ENCODE results near the gene TTC12.
A peak's percentile ranks its signal among the peaks of the same experiment; 100 is the strongest.
"Not testable (repeated sequence)": the region's sequence is repeated elsewhere in the genome, so short reads cannot be mapped to it uniquely, and the experiment has no call there.

The TTC12 gene

DNA sequence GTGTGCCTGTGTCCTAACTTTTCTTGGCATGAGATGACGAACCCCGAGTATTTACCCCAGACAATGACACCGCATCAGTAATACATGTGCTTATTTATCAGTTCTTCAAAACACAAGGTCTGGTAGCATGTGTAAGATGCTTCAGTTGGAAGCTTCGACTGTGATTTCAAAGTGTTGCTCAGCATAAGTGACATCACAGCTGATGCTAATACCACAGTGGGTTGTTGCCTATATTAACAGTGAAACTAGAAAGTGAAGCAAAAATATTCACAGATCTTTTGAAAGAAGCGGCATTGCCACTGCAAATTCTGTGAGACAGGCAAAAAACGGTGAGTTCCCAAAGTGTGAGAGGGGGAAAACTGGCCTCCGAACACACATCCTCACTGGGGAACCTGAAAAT lies 18.4 kb upstream of the TTC12 start:
- H3K27me3 Mint-ChIP-seq, result peaks cover 4% of the 10 kb centered on the region
- no peaks in the 10 kb centered on the region for H3K4me1 Mint-ChIP-seq
- H3K36me3 Mint-ChIP-seq, result no peaks in the 10 kb centered on the region
- CTCF ChIA-PET, result interaction anchor here (0.8 to 1.2 kb wide), 2 partner anchors 8 to 9 kb away, joined by 3 read pairs; no protein-coding TSS in a partner anchor
- no peaks in the 10 kb centered on the region for H3K9me3 Mint-ChIP-seq
- no peak overlapping the region for H3K27ac Mint-ChIP-seq
- no peak for DNase-seq
- H3K4me3 Mint-ChIP-seq, result no peak overlapping the region

DNA sequence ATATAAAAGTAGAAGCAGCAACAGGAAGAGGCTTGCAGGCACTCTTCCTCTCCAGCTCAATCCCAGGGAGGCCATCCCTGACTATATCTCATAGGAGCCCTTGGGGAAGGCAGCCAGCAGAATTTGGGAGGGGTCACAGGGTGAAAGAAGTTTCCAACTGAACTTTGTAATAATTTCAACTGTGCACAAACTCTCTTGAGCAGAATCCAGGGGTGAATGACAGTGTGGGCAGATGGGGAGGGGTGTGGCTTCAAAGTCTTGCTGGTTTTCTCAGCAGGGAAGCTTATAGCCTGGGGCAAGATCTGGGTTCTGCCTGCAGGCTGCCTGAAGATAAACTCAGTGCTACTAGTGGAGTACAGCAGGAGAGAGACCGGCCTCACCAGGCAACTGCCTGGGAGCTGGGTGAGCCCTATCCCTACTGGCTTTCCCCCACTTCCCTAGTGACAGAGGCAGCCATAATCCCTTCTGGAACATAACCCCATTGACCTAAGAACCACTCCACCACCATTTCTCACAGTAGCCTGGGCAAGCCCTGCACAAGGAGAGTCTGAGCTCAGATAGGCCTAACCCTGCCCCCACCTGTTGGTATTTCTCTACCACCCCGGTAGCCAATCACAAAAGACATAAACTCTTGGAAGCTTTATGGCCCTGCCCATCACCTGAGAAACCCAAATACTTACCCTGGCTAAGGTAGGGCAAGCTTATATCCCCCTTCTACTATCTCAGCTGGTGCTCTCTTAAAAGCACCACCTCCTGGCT lies 17.8 kb upstream of the TTC12 start:
- Mint-ChIP-seq H3K4me3 (no peak overlapping the region), H3K27ac (no peak overlapping the region), H3K9me3 (no peaks in the 10 kb centered on the region), H3K36me3 (no peaks in the 10 kb centered on the region), H3K4me1 (no peaks in the 10 kb centered on the region), H3K27me3 (peaks cover 4% of the 10 kb centered on the region)
- no peak for DNase-seq
- CTCF ChIA-PET, result interaction anchor here (0.8 to 1.2 kb wide), 2 partner anchors 8 to 9 kb away, joined by 3 read pairs; no protein-coding TSS in a partner anchor

DNA sequence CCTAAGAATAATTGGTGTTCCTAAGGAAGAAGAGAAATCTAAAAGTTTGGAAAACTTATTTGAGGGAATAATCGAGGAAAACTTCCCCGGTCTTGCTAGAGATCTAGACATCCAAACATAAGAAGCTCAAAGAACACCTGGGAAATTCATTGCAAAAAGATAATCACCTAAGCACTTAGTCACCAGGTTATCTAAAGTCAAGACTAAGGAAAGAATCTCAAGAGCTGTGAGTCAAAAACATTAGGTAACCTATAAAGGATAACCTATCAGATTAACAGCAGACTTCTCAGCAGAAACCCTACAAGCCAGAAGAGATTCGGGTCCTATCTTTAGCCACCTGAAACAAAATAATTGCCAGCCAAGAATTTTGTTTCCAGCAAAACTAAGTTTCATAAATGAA lies 15.9 kb upstream of the TTC12 start:
- not testable (repeated sequence) for H3K4me1 Mint-ChIP-seq, H3K4me3 Mint-ChIP-seq, H3K27ac Mint-ChIP-seq, H3K9me3 Mint-ChIP-seq, H3K27me3 Mint-ChIP-seq, DNase-seq, H3K36me3 Mint-ChIP-seq
- CTCF ChIA-PET, result interaction anchor here (1.9 kb wide), 1 partner anchor 9 kb away, joined by 5 read pairs; no protein-coding TSS in a partner anchor

DNA sequence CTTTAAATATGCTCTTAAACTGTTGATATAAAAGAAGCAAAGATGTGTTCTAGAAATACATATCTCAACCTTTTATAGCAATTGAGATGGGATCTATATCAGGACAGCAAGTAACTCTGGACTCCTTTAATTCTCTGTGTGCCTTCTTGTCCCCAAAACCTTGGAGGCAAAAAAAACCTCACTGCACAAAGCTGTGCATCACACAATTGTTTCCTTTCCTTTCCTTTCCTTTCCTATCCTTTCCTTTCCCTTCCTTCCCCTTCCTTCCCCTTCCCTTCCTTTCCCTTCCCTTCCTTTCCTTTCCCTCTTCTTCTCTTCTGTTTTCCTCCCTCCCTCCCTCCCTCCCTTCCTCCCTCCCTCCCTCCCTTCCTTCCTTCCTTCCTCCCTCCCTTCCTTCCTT lies 9.5 kb upstream of the TTC12 start:
- no peak overlapping the region for H3K4me3 Mint-ChIP-seq

DNA sequence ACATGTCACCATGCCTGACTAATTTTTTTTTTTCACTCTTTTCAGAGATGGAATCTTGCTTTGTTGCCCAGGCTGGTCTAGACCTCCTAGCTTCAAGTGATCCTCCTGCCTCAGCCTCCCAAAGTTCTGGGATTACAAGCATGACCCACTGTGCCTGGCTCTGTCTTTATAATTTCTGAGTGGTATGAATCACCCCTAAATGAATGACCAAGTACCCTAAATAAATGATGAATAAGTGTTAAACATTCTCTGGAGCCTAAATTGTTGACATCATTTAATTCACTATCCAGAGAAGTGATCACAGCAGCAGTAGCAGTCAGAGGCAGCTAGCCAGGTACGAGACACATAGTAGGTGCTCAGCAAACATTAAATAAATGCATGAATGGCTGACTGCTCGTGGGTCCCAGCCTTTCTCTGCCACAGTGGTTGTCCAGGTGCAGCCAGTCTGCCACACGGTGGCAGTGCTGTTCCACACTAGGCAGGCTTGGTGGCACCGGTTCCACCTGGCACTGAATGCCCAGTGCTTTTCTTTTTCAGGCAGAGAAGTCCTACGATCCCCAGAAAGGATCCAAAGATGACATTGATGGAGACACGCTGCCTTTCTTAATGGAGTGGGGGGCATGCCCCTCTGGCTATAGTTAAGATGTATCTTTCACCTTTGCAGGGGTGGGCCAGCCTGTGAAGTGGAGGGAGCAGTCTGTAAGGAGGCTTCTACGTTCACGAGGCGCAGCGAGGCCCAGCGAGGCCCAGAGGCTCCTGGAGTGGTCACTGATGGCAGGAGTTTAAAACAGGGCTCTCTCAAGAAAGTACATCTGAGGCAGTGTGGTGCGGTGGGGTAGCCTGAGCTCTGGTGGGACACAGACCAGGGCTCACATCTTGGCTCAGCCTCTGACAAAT lies 8.7 kb upstream of the TTC12 start:
- H3K36me3 Mint-ChIP-seq, result no peaks in the 10 kb centered on the region
- CTCF ChIA-PET, result interaction anchor here (0.5 to 2.0 kb wide), 15 partner anchors 10 to 491 kb away, joined by 3 to 13 read pairs (median 3); no protein-coding TSS in a partner anchor
- H3K27ac Mint-ChIP-seq, result no peak overlapping the region
- no peaks in the 10 kb centered on the region for H3K4me1 Mint-ChIP-seq
- no peak overlapping the region for H3K4me3 Mint-ChIP-seq
- peak; percentile 81 for DNase-seq
- H3K9me3 Mint-ChIP-seq, result no peaks in the 10 kb centered on the region
- no peaks in the 10 kb centered on the region for H3K27me3 Mint-ChIP-seq

More for the DNA sequence above, 9.5 kb upstream of the TTC12 start:
- H3K4me1 Mint-ChIP-seq, result no peaks in the 10 kb centered on the region
- no peaks in the 10 kb centered on the region for H3K9me3 Mint-ChIP-seq
- H3K27me3 Mint-ChIP-seq, result peaks cover 2% of the 10 kb centered on the region
- no peak overlapping the region for H3K27ac Mint-ChIP-seq
- DNase-seq, result no peak
- H3K36me3 Mint-ChIP-seq, result no peaks in the 10 kb centered on the region
- CTCF ChIA-PET, result interaction anchor here (0.7 to 2.0 kb wide), 8 partner anchors 9 to 492 kb away, joined by 3 to 11 read pairs (median 4); no protein-coding TSS in a partner anchor

DNA sequence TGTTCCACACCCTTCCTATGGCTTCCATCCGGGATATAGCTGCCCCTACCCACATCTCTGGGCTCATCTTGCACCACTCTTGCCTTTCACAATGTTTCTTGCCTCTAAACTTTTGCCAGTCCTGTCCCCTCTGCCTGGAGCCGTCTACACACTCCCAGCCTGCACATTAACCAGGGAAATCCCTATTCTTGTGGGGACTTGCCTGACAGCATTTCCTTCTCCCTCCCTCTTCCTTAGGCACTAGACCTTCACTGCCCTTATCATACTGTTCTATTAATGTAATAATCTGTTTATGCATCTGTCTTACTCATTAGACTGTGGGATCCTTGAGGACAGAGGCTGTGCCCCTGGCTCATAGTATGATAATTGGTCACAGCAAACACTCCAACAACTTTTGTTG lies 5.8 kb upstream of the TTC12 start:
- Mint-ChIP-seq H3K4me1 (peaks cover 5% of the 10 kb centered on the region), H3K9me3 (no peaks in the 10 kb centered on the region), H3K36me3 (no peaks in the 10 kb centered on the region), H3K27ac (no peak overlapping the region), H3K27me3 (no peaks in the 10 kb centered on the region), H3K4me3 (no peak overlapping the region)
- no peak for DNase-seq
- CTCF ChIA-PET, result interaction anchor here (1.0 kb wide), 1 partner anchor 223 kb away, joined by 7 read pairs; no protein-coding TSS in a partner anchor

DNA sequence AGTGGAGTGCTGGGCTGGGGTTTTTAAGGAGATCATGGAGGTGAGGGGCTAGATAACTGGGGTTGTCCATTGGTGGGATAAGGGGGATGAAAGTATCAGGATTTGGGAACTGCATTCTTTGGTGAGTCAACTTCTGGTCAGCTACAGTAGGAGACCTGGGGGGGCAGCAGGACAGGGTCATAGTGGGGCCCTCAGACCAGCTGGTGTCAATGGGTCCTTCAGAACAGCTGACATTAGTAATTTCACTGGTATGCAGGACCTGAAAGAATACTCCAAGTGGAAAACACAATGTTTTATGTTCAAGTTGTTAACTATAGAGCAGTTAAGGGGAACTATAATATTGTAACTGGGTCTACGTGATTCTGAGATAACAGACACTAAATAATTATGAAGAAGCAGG lies 2.8 kb upstream of the TTC12 start:
- H3K36me3 Mint-ChIP-seq, result no peaks in the 10 kb centered on the region
- H3K27me3 Mint-ChIP-seq, result no peaks in the 10 kb centered on the region
- H3K9me3 Mint-ChIP-seq, result no peaks in the 10 kb centered on the region
- H3K4me1 Mint-ChIP-seq, result peaks cover 18% of the 10 kb centered on the region
- no peak overlapping the region for H3K27ac Mint-ChIP-seq
- no peak for DNase-seq
- no peak overlapping the region for H3K4me3 Mint-ChIP-seq
- CTCF ChIA-PET, result interaction anchor here (0.8 kb wide), 1 partner anchor 950 kb away, joined by 4 read pairs; no protein-coding TSS in a partner anchor

DNA sequence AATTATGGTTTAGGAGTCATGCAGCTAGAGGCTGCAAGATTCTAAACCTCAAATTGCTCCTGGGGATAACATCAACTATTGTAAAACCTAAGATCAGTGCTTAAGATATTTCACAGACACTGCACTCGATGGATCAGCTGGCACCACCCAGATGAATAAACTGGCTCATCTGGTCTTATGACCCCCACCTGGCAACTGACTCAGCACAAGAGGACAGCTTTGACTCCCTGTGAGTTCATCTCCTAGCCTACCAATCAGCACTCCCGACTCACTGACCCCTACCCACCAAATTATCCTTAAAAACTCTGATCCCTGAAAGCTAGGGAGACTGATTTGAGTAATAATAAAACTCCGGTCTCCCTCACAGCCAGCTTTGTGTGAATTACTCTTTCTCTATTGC lies 782 bp upstream of the TTC12 start:
- Mint-ChIP-seq H3K36me3 (peaks cover 10% of the 10 kb centered on the region), H3K27me3 (no peaks in the 10 kb centered on the region), H3K9me3 (no peaks in the 10 kb centered on the region), H3K4me3 (peak overlapping the region; percentile 73), H3K4me1 (peaks cover 18% of the 10 kb centered on the region), H3K27ac (peak overlapping the region; percentile 34)
- DNase-seq, result no peak
- CTCF ChIA-PET, result interaction anchor here (0.6 kb wide), 1 partner anchor 486 kb away, joined by 3 read pairs; no protein-coding TSS in a partner anchor

DNA sequence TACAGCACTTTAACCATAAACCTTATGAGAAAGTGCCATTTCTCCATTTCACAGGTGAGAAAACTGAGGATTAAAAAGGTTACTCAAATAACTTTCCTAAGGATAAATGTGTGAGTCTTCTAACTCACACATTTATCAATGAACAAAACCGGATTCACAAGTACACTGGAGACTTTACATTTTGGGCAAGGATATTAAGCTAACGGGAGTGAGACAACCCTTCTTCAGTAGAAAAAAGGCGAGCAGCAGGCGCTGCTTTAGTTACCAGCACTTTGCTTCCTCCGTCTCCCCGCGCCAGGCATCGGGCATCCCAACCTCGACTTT lies 356 bp upstream of the TTC12 start:
- Mint-ChIP-seq H3K9me3 (no peaks in the 10 kb centered on the region), H3K36me3 (peaks cover 10% of the 10 kb centered on the region), H3K27me3 (no peaks in the 10 kb centered on the region), H3K27ac (peak overlapping the region; percentile 34), H3K4me3 (peak overlapping the region; percentile 73), H3K4me1 (peaks cover 18% of the 10 kb centered on the region)
- CTCF ChIA-PET, result no interaction called here
- no peak for DNase-seq

DNA sequence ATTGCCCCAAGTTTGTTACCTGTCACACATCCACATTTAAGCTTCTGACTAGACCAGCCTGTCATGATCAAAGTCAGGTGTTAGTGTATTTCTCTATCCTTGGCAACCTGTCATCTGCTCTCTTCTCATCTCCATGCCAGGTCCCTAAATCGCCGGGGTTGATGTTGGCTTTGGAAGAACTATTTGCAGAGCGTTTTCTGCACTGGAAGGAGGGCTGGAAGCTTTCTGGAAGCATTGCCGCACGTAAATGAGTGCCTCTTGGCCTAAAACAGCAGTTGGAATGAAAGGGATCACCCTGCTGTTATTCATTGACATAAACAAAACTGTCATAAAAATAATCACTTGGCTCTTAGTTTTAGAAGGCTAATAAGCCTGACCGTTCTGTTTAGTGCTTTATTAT lies 1.4 kb downstream of the TTC12 start:
- no peak for DNase-seq
- Mint-ChIP-seq H3K27ac (no peak overlapping the region), H3K4me1 (peaks cover 18% of the 10 kb centered on the region), H3K4me3 (peak overlapping the region; percentile 73), H3K27me3 (no peaks in the 10 kb centered on the region), H3K36me3 (peaks cover 10% of the 10 kb centered on the region), H3K9me3 (no peaks in the 10 kb centered on the region)
- CTCF ChIA-PET, result no interaction called here

DNA sequence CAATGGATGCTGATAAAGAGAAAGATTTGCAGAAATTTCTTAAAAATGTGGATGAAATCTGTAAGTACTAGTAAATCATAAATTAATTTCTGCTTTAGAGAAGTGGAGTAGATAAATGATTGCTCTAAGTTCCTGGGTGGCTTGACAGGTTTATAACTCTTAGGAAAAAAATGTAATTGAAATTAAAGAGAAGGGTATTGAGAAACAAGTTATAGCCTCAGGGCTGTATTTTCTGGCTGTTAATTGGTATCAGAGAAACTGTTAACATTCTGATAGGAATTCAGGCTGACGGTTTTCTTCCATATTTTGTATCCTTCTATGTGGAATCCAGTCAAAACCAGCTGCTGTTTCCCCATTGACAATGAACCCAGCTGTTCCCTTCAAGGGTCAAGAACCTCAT lies 1.9 kb downstream of the TTC12 start:
- no peak for DNase-seq
- Mint-ChIP-seq H3K4me3 (no peak overlapping the region), H3K9me3 (no peaks in the 10 kb centered on the region), H3K36me3 (peaks cover 10% of the 10 kb centered on the region), H3K4me1 (peaks cover 18% of the 10 kb centered on the region), H3K27ac (no peak overlapping the region), H3K27me3 (no peaks in the 10 kb centered on the region)
- CTCF ChIA-PET, result no interaction called here

DNA sequence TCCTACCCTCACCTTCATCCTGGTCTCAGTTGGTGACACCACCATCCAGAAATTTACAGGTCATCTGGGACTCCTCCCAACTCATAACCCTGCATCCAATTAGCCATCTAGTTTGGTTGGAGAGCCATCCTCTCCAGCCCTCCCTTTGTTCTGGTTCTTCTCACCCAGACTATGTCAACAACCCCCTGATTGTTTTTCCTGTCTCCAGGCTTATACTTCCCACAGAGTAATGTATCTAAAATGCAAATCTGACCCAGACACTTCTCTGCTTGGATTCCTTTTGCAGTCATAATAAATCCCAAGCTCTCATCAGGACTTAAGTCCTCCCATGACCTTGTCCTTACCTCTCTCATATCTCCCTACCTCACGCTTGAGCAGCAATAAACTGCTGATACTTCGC lies 3.0 kb downstream of the TTC12 start:
- CTCF ChIA-PET, result no interaction called here
- H3K4me1 Mint-ChIP-seq, result peaks cover 18% of the 10 kb centered on the region
- H3K36me3 Mint-ChIP-seq, result peaks cover 10% of the 10 kb centered on the region
- H3K27ac Mint-ChIP-seq, result no peak overlapping the region
- no peak for DNase-seq
- H3K27me3 Mint-ChIP-seq, result no peaks in the 10 kb centered on the region
- no peaks in the 10 kb centered on the region for H3K9me3 Mint-ChIP-seq
- no peak overlapping the region for H3K4me3 Mint-ChIP-seq

DNA sequence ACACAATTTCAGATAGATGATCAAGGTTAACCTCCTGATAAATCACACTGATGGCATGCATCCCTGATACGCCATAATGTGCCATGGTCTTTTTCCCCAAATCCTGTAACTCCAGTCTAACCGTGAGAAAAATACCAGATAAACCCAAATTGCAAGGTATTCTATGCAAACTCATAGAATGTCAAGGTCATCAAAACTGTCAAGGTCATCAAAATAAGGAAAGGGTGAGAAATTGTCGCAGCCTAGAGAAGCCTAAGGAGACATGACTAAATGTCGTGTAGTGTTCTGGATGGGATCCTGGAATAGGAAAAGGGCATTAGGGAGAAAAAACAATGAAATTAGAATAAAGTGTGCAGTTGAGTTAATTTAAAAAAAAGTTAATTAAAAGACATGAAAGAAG lies 4.7 kb downstream of the TTC12 start:
- CTCF ChIA-PET, result interaction anchor here (0.6 kb wide), 2 partner anchors 413 to 1728 kb away, joined by 3 read pairs; no protein-coding TSS in a partner anchor
- no peaks in the 10 kb centered on the region for H3K27me3 Mint-ChIP-seq
- peaks cover 10% of the 10 kb centered on the region for H3K36me3 Mint-ChIP-seq
- no peak overlapping the region for H3K27ac Mint-ChIP-seq
- H3K9me3 Mint-ChIP-seq, result no peaks in the 10 kb centered on the region
- peaks cover 9% of the 10 kb centered on the region for H3K4me1 Mint-ChIP-seq
- no peak overlapping the region for H3K4me3 Mint-ChIP-seq
- no peak for DNase-seq

DNA sequence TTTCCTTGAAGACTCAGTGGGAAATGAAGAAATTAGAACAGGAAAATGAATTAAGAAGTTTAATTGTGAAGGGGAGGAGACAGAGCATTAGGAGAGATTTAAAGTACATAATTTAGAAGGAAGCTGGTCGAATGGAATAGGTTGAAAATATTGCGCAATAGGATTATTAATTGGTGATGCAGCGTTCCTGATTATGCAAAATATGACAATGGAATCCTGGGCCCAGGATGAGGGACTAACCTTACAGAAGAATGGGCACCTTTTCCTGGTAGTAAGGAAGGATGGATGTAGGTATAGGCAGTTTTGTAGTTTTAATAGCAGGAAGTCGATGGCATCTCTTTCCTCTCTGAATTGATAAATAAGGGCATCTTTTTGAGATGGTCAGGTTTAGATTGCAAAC lies 7.8 kb downstream of the TTC12 start:
- H3K4me1 Mint-ChIP-seq, result no peaks in the 10 kb centered on the region
- no peak overlapping the region for H3K4me3 Mint-ChIP-seq
- no peak for DNase-seq
- CTCF ChIA-PET, result no interaction called here
- H3K27ac Mint-ChIP-seq, result no peak overlapping the region
- H3K36me3 Mint-ChIP-seq, result peaks cover 10% of the 10 kb centered on the region
- H3K27me3 Mint-ChIP-seq, result no peaks in the 10 kb centered on the region
- no peaks in the 10 kb centered on the region for H3K9me3 Mint-ChIP-seq

Measured in activated naive CD4-positive, alpha-beta T cell treated with anti-CD3 and anti-CD28 coated beads, Interleukin-2, amount 10 ng/mL, durations not matched to agents 7 days and 5 days (primary cell).